C1 segment of cervical spinal cord (tissue), 14 donors: ENCODE data around the gene EFNA1.

Experiments used
- DNase-seq, 14 donors: peaks; one replicate each; lab custom pipeline; 2025; lab: John Stamatoyannopoulos, UW

The EFNA1 gene

DNA sequence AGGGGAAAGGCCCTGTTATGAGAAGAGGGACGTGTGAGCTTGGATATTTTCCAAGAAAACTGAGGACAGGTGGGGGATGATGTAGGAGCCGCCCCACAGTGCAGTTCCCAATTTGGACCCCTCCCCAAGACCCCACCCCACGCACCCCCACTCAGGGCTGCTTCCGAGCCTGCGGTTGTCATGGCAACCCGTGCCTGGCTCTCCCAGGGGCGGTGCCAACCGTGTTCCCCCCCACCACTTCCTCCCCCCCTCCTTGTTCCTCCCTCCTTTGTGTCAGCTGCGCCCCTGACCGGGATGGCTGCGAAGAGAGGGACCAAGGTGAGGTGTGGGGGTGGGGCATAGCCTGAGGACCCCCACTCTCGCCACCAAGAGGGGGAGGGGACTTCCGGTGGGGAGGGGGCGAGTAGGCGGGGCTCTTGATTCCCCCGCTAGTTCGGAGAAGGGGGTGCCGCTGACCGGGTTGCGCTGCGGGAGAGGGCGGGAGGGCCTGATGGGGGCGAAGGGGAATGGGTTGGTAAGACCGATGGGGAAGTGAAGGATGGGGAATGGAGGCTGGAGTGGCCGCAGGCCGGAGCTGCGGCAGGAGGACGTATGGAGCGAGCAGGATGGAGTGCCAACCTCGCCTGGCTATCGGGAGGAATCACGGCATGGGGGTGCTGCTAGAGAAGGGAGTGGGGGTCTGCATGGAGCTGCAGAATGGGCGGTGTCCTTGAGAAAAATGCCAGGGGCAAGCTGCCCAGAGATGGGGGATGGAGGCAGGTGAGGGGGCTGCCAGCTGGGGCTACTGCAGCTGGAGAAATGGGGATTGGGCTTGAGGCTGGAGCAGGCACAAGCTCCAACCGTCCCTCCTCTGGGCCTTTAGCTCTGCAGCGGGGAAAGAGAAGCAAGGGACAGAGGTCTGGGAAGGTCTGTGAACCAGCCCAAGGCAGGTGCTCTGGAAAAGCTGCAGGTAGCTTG, 46.9 kb downstream of the EFNA1 start:
- DNase-seq, result peak in 5 of 14 donors; percentile 26 to 70 (median 46)

- DNase-seq, result peak in 1 of 14 donors; percentile 27
Observed at GRCh38 chr1:155175281-155175926, 47.7 kb downstream of the EFNA1 start.

GRCh38 chr1:155175927-155176371, 48.3 kb downstream of the EFNA1 start:
- no peak for DNase-seq

GRCh38 chr1:155176544-155177071, 48.9 kb downstream of the EFNA1 start:
- peak in 11 of 14 donors; percentile 30 to 77 (median 64) for DNase-seq

DNA sequence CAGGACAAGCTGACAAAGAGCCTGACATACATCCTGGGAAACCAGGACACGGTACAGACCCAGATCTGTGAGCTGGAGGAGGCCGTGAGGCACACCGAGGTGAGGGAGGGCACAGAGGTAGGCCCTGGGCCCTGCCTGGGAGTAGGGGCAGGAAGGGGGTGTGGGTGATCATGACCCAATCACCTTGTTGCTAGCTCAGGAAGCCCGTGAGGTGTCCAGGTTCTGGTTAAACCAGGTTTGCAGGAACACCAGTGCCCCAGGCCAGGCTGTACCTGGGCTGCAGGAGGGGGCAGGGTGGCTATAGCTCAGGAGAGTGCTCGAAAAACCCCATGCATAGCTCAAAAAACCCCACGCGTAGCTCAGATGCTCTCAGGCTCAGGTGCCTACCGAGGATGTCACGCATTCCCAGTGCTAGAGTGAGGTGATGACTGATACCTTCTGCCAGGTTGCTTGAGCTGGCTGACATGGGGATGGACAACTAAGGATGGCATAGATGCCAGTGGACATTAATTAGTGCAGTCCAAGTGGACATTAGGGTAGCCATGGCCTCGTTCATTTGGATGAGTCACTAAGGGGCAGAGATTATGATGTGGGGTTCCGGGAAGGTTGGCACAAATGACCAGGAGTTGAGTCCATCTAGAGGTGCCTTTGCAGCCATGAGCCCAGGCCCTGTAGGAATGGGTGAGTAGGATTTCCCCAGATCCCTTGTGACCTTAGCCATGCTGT, 49.7 kb downstream of the EFNA1 start:
- no peak for DNase-seq

GRCh38 chr1:155177918-155178281, 50.2 kb downstream of the EFNA1 start:
- DNase-seq, result no peak

- DNase-seq, result no peak
Observed at GRCh38 chr1:155178441-155179111, 50.9 kb downstream of the EFNA1 start.

DNA sequence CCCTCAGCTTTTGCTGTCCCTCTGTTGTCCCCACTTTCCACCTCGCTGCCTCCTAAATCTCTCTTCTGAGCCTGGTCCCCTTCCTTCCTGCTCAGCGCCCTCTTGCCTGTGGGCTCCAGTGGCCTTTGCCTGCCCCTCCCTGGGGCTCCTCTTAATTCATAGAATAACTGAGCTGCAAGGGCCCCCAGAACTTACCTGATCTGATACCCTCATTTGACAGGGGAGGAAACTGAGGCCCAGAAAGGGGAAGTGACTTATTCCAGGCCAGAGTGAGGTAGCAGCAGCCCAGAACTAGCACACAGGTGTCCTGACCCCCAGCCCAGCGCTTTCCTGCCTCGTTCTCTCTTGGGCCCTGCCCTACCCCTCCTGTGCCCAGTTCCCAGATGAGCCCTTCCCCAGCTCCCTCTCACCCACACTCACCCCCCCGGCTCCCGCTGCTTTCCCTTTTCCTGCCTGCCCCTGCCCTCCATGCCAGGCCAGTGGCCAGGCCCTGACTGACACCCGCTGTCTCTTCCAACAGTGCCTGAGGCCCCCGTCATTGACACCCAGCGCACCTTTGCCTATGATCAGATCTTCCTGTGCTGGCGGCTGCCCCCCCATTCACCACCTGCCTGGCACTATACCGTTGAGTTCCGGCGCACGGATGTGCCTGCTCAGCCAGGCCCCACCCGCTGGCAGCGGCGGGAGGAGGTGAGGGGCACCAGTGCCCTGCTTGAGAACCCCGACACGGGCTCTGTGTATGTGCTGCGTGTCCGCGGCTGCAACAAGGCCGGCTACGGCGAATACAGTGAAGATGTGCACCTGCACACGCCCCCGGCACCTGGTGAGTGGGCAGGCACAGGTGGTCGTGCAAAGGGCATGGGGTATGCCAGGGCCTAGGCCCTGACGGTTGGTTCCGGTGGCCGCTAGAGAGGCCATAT, 51.7 kb downstream of the EFNA1 start:
- DNase-seq, result no peak

- DNase-seq, result no peak
Observed at GRCh38 chr1:155181371-155182051, 53.8 kb downstream of the EFNA1 start.

DNA sequence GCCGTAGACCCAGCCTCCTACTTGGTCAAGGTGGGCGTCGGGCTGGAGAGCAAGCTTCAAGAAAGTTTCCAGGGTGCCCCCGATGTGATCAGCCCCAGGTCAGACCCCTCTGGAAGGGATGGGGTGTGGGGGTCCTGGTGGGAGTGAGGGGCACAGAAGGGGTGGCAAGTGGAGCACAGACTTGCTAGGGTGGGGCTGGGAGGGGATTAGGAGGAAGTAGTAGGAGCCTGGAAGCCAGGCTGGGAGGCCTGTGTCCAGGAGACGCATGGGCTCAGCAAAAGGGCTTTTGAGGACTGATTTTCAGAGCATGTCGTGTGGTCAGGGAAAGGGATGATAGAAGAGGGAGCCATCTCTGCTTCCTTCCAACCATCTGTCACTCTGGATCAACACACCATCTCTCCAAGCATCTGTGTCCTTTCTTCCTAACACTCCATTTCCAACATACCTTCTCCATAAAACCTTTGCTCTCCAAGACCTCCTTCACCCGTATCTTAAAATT, 54.4 kb downstream of the EFNA1 start:
- DNase-seq, result no peak

DNA sequence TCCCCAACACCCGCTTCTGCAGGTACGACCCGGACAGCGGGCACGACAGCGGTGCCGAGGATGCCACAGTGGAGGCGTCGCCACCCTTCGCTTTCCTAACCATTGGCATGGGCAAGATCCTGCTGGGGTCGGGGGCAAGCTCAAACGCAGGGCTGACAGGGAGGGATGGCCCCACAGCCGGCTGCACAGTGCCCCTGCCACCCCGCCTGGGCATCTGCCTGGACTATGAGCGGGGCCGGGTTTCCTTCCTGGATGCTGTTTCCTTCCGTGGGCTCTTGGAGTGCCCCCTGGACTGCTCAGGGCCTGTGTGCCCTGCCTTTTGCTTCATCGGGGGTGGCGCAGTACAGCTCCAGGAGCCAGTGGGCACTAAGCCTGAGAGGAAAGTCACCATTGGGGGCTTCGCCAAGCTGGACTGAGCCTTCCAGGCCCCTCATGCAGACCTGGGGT, 56.1 kb downstream of the EFNA1 start:
- DNase-seq, result no peak

DNA sequence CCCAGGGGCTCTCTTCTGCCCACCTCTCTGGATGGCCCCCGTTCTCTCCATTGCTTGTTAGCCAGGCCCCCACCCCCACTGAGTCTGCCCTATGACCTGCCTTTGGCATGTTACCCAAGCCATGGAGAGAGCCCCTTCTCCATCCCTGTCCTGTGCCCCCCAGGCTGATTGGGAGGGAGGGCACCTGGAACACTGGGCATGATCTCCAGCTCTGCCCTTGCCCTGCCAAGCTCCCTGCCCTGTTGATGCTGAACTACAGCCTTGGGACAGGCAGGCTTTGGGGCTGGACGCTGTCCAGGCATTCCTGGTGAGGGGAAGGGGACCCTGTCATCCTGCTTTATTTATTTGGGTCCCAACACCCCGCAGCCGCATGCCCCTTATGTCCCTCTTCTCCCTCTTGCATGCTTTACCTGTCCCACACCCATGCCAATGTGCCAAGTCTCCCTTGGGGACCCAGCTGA, 56.7 kb downstream of the EFNA1 start:
- DNase-seq, result no peak
